IMR-90 (cell line): ENCODE results near the gene LRP5. TPM values are rescaled to one million over a fixed set of nuclear protein-coding genes. Genes with fewer than 3 reads are reported as not detected.
A peak's percentile ranks its signal among the peaks of the same experiment; 100 is the strongest.

Source experiments
- ATAC-seq: fragments of 200-7000 bp; cut with Tn5 transposase; 2 replicates; pipeline ENCODE4 v1.9.1; 2020; ENCODE audit warnings: low read depth, mild to moderate bottlenecking, moderate library complexity
- BruUV-seq: library from RNA; stranded (reverse); fragments of 400-500 nt; replicated peaks from 2 replicates; lab custom pipeline; 2021; lab: Mats Ljungman, UMichigan
- CTCF ChIA-PET: fragments of 300-600 bp; formaldehyde crosslinking; extraction: SDS; loops from one replicate; lab custom pipeline; 2021; ENCODE audit warnings: antibody characterized with exemption; lab: Yijun Ruan, JAX
- POLR2A ChIA-PET: fragments of 300-600 bp; sonication (Branson Sonifier 250); formaldehyde crosslinking; loops from one replicate; lab custom pipeline; 2022; ENCODE audit warnings: antibody characterized with exemption; ENCODE audit not compliant: unreplicated experiment; lab: Charles Lee
- DNase-seq: peaks from one replicate; pipeline ENCODE4 v3.0.0; 2013
- H2AFZ ChIP-seq: replicated peaks from 2 replicates; pipeline ENCODE3; 2013; ENCODE audit warnings: low read length, mild to moderate bottlenecking; ENCODE audit not compliant: poor library complexity
- H2AK5ac ChIP-seq: 2 replicates; pipeline ENCODE4 v1.6.1; 2013; ENCODE audit warnings: low read depth, low read length, inconsistent platforms
- H2AK9ac ChIP-seq: replicated peaks from 2 replicates; pipeline ENCODE3; 2013; ENCODE audit warnings: mild to moderate bottlenecking, low read depth, low read length, moderate library complexity; ENCODE audit not compliant: poor library complexity
- H2BK120ac ChIP-seq: 2 replicates; pipeline ENCODE4 v1.6.1; 2013; ENCODE audit warnings: low read depth, low read length, inconsistent platforms
- H2BK15ac ChIP-seq: 3 replicates; pipeline ENCODE4 v1.6.1; 2013; ENCODE audit warnings: low read depth, low read length, inconsistent platforms
- H2BK20ac ChIP-seq: 2 replicates; pipeline ENCODE4 v1.6.1; 2013; ENCODE audit warnings: low read depth, mild to moderate bottlenecking, inconsistent platforms, low read length, moderate library complexity
- H2BK5ac ChIP-seq: 2 replicates; pipeline ENCODE4 v1.6.1; 2013; ENCODE audit warnings: mild to moderate bottlenecking, low read depth, low read length, inconsistent platforms; ENCODE audit not compliant: poor library complexity, severe bottlenecking
- H3K14ac ChIP-seq: replicated peaks from 2 replicates; pipeline ENCODE4 v1.6.1; 2013; ENCODE audit warnings: low read depth, low read length, inconsistent platforms
- H3K18ac ChIP-seq: 2 replicates; pipeline ENCODE4 v1.6.1; 2013; ENCODE audit warnings: low read depth, low read length, control low read depth
- H3K23ac ChIP-seq: 2 replicates; pipeline ENCODE4 v1.6.1; 2013; ENCODE audit warnings: low read depth, low read length, inconsistent platforms
- H3K27ac ChIP-seq: 2 replicates; pipeline ENCODE4 v1.5.1; 2013; ENCODE audit warnings: mild to moderate bottlenecking, control low read depth, low read length; ENCODE audit not compliant: insufficient read depth
- H3K27me3 ChIP-seq: 2 replicates; pipeline ENCODE4 v1.6.1; 2013; ENCODE audit warnings: low read length; ENCODE audit not compliant: control insufficient read depth, insufficient read depth
- H3K36me3 ChIP-seq: 2 replicates; pipeline ENCODE4 v1.6.1; 2013; ENCODE audit warnings: low read length, mixed read lengths; ENCODE audit not compliant: control insufficient read depth, insufficient read depth
- H3K4ac ChIP-seq: 2 replicates; pipeline ENCODE4 v1.6.1; 2013; ENCODE audit warnings: low read depth, low read length, inconsistent platforms
- H3K4me1 ChIP-seq: 2 replicates; pipeline ENCODE4 v1.6.1; 2013; ENCODE audit warnings: low read length, mixed read lengths; ENCODE audit not compliant: control insufficient read depth, insufficient read depth
- H3K4me2 ChIP-seq: 2 replicates; pipeline ENCODE4 v1.6.1; 2013; ENCODE audit warnings: low read depth, mild to moderate bottlenecking, control low read depth, low read length, moderate library complexity
- H3K4me3 ChIP-seq: 2 replicates; pipeline ENCODE4 v1.5.1; 2013; ENCODE audit warnings: low read depth, mild to moderate bottlenecking, control low read depth, low read length, moderate library complexity; ENCODE audit not compliant: insufficient read depth
- H3K56ac ChIP-seq: 2 replicates; pipeline ENCODE4 v1.6.1; 2013; ENCODE audit warnings: low read length, inconsistent platforms; ENCODE audit not compliant: insufficient read depth; ENCODE audit errors: extremely low read depth
- H3K79me1 ChIP-seq, 2 experiments: 2 replicates each; pipeline ENCODE4 v1.6.1; 2013; ENCODE audit warnings: low read length in 2 of 2, inconsistent platforms in 1 of 2, low read depth in 1 of 2
- H3K9ac ChIP-seq: 2 replicates; pipeline ENCODE4 v1.6.1; 2013; ENCODE audit warnings: low read depth, low read length, control low read depth
- H3K9me1 ChIP-seq: 2 replicates; pipeline ENCODE4 v1.6.1; 2013; ENCODE audit warnings: low read length, inconsistent platforms; ENCODE audit not compliant: insufficient read depth
- H3K9me3 ChIP-seq: 2 replicates; pipeline ENCODE4 v1.6.1; 2013; ENCODE audit warnings: low read length; ENCODE audit not compliant: control insufficient read depth, insufficient read depth
- H4K20me1 ChIP-seq: 2 replicates; pipeline ENCODE4 v1.6.1; 2013; ENCODE audit warnings: low read length, inconsistent platforms; ENCODE audit not compliant: insufficient read depth
- H4K5ac ChIP-seq: 2 replicates; pipeline ENCODE4 v1.6.1; 2013; ENCODE audit warnings: mild to moderate bottlenecking, low read depth, low read length, control low read depth
- H4K8ac ChIP-seq, 2 experiments: 2 replicates each; pipeline ENCODE4 v1.6.1; 2013; ENCODE audit warnings: low read depth in 2 of 2, low read length in 2 of 2, control low read depth in 1 of 2, inconsistent platforms in 1 of 2
- H4K91ac ChIP-seq: 2 replicates; pipeline ENCODE4 v1.6.1; 2013; ENCODE audit warnings: low read depth, low read length, inconsistent platforms; ENCODE audit not compliant: insufficient read depth
- BHLHE40 ChIP-seq: fragments of 150-350 bp; IDR thresholded peaks from 2 replicates; pipeline ENCODE4 v1.6.1; 2016; ENCODE audit warnings: mild to moderate bottlenecking, low read depth, low read length
- CEBPB ChIP-seq: IDR thresholded peaks from 2 replicates; pipeline ENCODE4 v1.6.1; 2012; ENCODE audit warnings: low read depth, low read length, improper control_type of control experiment
- CHD1 ChIP-seq: IDR thresholded peaks from 2 replicates; pipeline ENCODE4 v1.6.1; 2012; ENCODE audit warnings: low read depth, low read length, improper control_type of control experiment
- MAZ ChIP-seq: IDR thresholded peaks from 2 replicates; pipeline ENCODE4 v1.6.1; 2012; ENCODE audit warnings: low read depth, mild to moderate bottlenecking, low read length, improper control_type of control experiment, moderate library complexity, borderline replicate concordance
- MXI1 ChIP-seq: IDR thresholded peaks from 2 replicates; pipeline ENCODE4 v1.6.1; 2012; ENCODE audit warnings: low read depth, mild to moderate bottlenecking, low read length, moderate library complexity, borderline replicate concordance
- NFE2L2 ChIP-seq: fragments of 150-350 bp; IDR thresholded peaks from 2 replicates; pipeline ENCODE4 v1.6.1; 2016; ENCODE audit warnings: low read depth, mild to moderate bottlenecking, low read length
- RCOR1 ChIP-seq: IDR thresholded peaks from 2 replicates; pipeline ENCODE4 v1.6.1; 2012; ENCODE audit warnings: mild to moderate bottlenecking, low read length, improper control_type of control experiment; ENCODE audit not compliant: insufficient replicate concordance
- RFX5 ChIP-seq: IDR thresholded peaks from 2 replicates; pipeline ENCODE4 v1.8.0; 2012; ENCODE audit warnings: low read depth, mild to moderate bottlenecking, low read length, moderate library complexity
- WGBS, 2 experiments: methylation state at CpG; one replicate each; pipeline versions ENCODE4 v1.1.5 to v1.1.7; 2013; ENCODE audit warnings: missing lambda C conversion rate in 2 of 2; ENCODE audit not compliant: insufficient read length in 1 of 2; ENCODE audit errors: extremely low coverage in 2 of 2; 5-methylcytosine and 5-hydroxymethylcytosine counted together
- dilution Hi-C: fragments of 300-500 bp; cut with HindIII; formaldehyde crosslinking; loops from one replicate; pipeline ENCODE4 v1.14.3; 2018; ENCODE audit warnings: low sequenced_read_pairs; ENCODE audit not compliant: unreplicated experiment
- in situ Hi-C: fragments of 300-500 bp; cut with MboI; formaldehyde crosslinking; loops from 3 replicates; pipeline ENCODE4 v1.14.3; 2019; ENCODE audit warnings: low sequenced_read_pairs, inconsistent platforms, mixed read lengths
- intact Hi-C: fragments of 100-400 bp; cut with micrococcal nuclease; formaldehyde crosslinking; loops from 2 replicates; pipeline ENCODE4 v1.10.0; 2022
- polyA plus RNA-seq, 3 experiments: library from polyadenylated mRNA; depleted of rRNA; stranded (reverse); fragments of >200 nt; gene quantifications; 2 replicates each; pipeline ENCODE4 v1.2.3, GENCODE V29; 2012; ENCODE audit warnings: low replicate concordance in 1 of 3
- total RNA-seq: library from RNA; depleted of rRNA; stranded (reverse); fragments of >200 nt; gene quantifications from 2 replicates; pipeline ENCODE4 v1.2.3, GENCODE V29; 2012
- TF ChIP-seq, protein P1 (sequence below): conservative IDR thresholded peaks from 2 replicates; pipeline ENCODE4 v1.5.1; 2012; ENCODE audit warnings: mild to moderate bottlenecking, low read depth, low read length, improper control_type of control experiment
- TF ChIP-seq, protein P2 (sequence below): fragments of 150-350 bp; IDR thresholded peaks from 2 replicates; pipeline ENCODE4 v1.6.1; 2017; ENCODE audit warnings: mild to moderate bottlenecking, antibody characterized with exemption, low read length, low read depth
- TF ChIP-seq, protein P3 (sequence below): fragments of 150-350 bp; IDR thresholded peaks from 2 replicates; pipeline ENCODE4 v1.6.1; 2016; ENCODE audit warnings: low read depth, mild to moderate bottlenecking, low read length, moderate library complexity, borderline replicate concordance

LRP5 gene
- total and polyA plus RNA-seq, 2 of the 4 experiments (the other 2 are of a cell fraction) = 10.4 to 15.0 TPM

DNA sequence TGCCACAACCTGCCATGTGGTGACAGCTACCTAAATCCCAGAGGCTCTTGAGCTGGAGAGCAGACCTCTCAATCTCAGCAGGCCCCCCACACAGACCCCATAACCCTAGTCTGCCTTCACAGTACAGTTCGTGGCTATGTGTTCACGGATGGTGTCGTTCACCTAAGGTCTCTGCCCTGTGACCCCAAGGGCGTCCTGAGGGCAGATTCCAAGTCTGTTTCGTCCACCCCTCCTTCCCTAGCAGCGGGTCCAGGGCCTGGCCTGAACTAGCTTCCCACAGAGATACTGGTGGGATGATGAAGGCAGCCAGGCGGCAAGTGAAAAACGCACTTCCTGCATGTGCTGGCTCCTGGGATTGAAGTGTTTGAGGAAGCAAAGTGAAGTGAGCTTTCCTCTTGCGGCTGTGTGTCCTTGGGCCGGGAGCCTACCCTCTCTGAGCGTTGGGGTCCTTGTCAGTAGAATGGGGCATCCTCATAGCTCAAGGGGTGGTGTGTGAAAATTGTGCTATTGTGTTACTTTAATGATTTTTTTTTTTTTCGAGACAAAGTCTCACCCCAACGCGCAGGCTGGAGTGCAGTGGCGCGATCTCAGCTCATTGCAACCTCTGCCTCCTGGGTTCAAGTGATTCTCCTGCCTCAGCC lies 70.1 kb downstream of the LRP5 start (continued):
- TF ChIP-seq RCOR1 = no peak

DNA sequence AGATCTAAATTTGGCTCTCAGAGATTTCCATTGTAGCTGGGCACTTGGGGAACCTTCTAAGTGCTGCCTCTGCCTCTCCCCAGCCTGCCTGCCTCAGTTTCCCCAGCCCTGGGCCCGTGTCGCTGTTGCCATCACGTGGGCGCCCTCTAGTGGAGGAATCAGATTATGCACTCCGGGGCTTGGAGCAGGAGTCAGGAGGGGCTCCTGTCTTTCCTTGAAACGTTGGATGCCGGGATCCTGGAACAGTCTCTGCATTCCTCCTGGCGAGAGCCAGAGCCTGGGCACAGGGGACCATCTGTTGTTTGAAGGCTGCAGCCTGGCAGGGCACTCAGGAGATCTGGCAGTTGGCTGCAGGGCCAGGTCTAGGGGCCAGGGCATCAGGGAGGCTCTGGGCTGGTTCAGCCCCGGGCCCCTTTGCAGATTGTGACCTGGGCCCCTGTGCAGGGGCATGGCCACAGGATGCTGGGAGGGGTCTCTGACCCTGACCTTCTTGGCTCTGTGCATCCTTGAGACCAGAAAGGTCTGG lies 71.6 kb downstream of the LRP5 start:
- Histone ChIP-seq H3K4ac (no peak overlapping the region), H4K20me1 (peaks cover 45% of the 10 kb centered on the region), H2AFZ (no peak overlapping the region), H3K27ac (no peak overlapping the region), H3K9me3 (peaks cover 2% of the 10 kb centered on the region; the same call in 1 of the 2 replicates), H4K8ac (no peak overlapping the region), H3K9ac (no peak overlapping the region), H3K56ac (no peak overlapping the region), H2BK15ac (no peak overlapping the region), H3K79me1 (peaks cover 0 to 10% of the 10 kb centered on the region in 2 experiments; a peak in 1 of 4 replicates), H2BK120ac (no peak overlapping the region), H3K4me2 (no peak overlapping the region), H2BK20ac (no peak overlapping the region), H3K4me3 (no peak overlapping the region), H2BK5ac (no peak overlapping the region), H2AK9ac (no peak overlapping the region), H4K5ac (no peak overlapping the region), H3K36me3 (peaks cover 22% of the 10 kb centered on the region), H3K27me3 (no peaks in the 10 kb centered on the region), H3K4me1 (peaks cover 20% of the 10 kb centered on the region), H3K23ac (no peak overlapping the region), H3K14ac (no peak overlapping the region), H3K9me1 (peaks cover 9% of the 10 kb centered on the region), H3K18ac (no peak overlapping the region), H4K91ac (no peak overlapping the region), H2AK5ac (no peak overlapping the region)
- ChIA-PET POLR2A (no interaction called here), CTCF (interaction anchor here (0.8 to 1.3 kb wide), 3 partner anchors 69 to 127 kb away, joined by 3 to 4 read pairs (median 3); no protein-coding TSS in a partner anchor)
- in situ Hi-C loops (loop anchor here (5.0 kb wide), 2 partner anchors 77 to 117 kb away; no protein-coding TSS in a partner anchor), dilution Hi-C loops (no loop called here), intact Hi-C loops (loop anchor here (1.0 to 5.0 kb wide), 5 partner anchors 47 to 177 kb away; partner anchors contain the start of gene C11orf24)
- no TSS peak for BruUV-seq
- ATAC-seq (peak; percentile 21), DNase-seq (peak; percentile 40)
- WGBS, 2 experiments = 0% methylated on average over 1 of the region's 9 CpGs; no CpG with 5 or more reads in 1 of the 2 experiments
- no peak for TF ChIP-seq MAZ
- TF ChIP-seq, protein P1, sequence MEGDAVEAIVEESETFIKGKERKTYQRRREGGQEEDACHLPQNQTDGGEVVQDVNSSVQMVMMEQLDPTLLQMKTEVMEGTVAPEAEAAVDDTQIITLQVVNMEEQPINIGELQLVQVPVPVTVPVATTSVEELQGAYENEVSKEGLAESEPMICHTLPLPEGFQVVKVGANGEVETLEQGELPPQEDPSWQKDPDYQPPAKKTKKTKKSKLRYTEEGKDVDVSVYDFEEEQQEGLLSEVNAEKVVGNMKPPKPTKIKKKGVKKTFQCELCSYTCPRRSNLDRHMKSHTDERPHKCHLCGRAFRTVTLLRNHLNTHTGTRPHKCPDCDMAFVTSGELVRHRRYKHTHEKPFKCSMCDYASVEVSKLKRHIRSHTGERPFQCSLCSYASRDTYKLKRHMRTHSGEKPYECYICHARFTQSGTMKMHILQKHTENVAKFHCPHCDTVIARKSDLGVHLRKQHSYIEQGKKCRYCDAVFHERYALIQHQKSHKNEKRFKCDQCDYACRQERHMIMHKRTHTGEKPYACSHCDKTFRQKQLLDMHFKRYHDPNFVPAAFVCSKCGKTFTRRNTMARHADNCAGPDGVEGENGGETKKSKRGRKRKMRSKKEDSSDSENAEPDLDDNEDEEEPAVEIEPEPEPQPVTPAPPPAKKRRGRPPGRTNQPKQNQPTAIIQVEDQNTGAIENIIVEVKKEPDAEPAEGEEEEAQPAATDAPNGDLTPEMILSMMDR = peak; percentile 88
- no peak for TF ChIP-seq NFE2L2
- TF ChIP-seq CHD1 = no peak
- TF ChIP-seq, protein P2, sequence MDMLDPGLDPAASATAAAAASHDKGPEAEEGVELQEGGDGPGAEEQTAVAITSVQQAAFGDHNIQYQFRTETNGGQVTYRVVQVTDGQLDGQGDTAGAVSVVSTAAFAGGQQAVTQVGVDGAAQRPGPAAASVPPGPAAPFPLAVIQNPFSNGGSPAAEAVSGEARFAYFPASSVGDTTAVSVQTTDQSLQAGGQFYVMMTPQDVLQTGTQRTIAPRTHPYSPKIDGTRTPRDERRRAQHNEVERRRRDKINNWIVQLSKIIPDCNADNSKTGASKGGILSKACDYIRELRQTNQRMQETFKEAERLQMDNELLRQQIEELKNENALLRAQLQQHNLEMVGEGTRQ = peak; percentile 25; the same call in 1 of the 2 replicates
- no peak for TF ChIP-seq BHLHE40
- TF ChIP-seq CEBPB = no peak
- TF ChIP-seq, protein P3, sequence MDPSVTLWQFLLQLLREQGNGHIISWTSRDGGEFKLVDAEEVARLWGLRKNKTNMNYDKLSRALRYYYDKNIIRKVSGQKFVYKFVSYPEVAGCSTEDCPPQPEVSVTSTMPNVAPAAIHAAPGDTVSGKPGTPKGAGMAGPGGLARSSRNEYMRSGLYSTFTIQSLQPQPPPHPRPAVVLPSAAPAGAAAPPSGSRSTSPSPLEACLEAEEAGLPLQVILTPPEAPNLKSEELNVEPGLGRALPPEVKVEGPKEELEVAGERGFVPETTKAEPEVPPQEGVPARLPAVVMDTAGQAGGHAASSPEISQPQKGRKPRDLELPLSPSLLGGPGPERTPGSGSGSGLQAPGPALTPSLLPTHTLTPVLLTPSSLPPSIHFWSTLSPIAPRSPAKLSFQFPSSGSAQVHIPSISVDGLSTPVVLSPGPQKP = no peak
- no peak for TF ChIP-seq RFX5
- TF ChIP-seq MXI1 = no peak
- TF ChIP-seq RCOR1 = no peak
